Measurements from ENCODE around the gene SDK1.

The SDK1 gene

GRCh38 chr7:3459111-3459510 is 158.1 kb downstream of the SDK1 start:
- no peak for TF ChIP-seq CTCF (IDR thresholded peaks at IDR 0.05; ENCODE audit: control insufficient read depth, extremely low read depth, insufficient read depth)
- no peak overlapping the region for H3K4me3 ChIP-seq (ENCODE audit: low read depth, low read length)
- no peak for DNase-seq (ENCODE audit: low read depth)

- no peak overlapping the region for H3K4me3 ChIP-seq (ENCODE audit: low read depth, low read length)
- no peak for DNase-seq (ENCODE audit: low read depth)
- no peak for TF ChIP-seq CTCF (IDR thresholded peaks at IDR 0.05; ENCODE audit: control insufficient read depth, extremely low read depth, insufficient read depth)
These were observed 160.9 kb downstream of the SDK1 start for GRCh38 chr7:3461923-3462322.

- DNase-seq (ENCODE audit: low read depth) = no peak
- TF ChIP-seq CTCF (IDR thresholded peaks at IDR 0.05; ENCODE audit: control insufficient read depth, extremely low read depth, insufficient read depth) = no peak
- no peak overlapping the region for H3K4me3 ChIP-seq (ENCODE audit: low read depth, low read length)
These were observed 162.6 kb downstream of the SDK1 start for GRCh38 chr7:3463696-3464095.

- DNase-seq (ENCODE audit: low read depth) = no peak
- no peak overlapping the region for H3K4me3 ChIP-seq (ENCODE audit: low read depth, low read length)
- no peak for TF ChIP-seq CTCF (IDR thresholded peaks at IDR 0.05; ENCODE audit: control insufficient read depth, extremely low read depth, insufficient read depth)
These were observed 164.0 kb downstream of the SDK1 start for GRCh38 chr7:3464900-3465622.

- no peak for DNase-seq (ENCODE audit: low read depth)
- no peak for TF ChIP-seq CTCF (IDR thresholded peaks at IDR 0.05; ENCODE audit: control insufficient read depth, extremely low read depth, insufficient read depth)
- no peak overlapping the region for H3K4me3 ChIP-seq (ENCODE audit: low read depth, low read length)
These were observed 165.2 kb downstream of the SDK1 start for GRCh38 chr7:3466261-3466660.

GRCh38 chr7:3469641-3470040 is 168.6 kb downstream of the SDK1 start:
- no peak for TF ChIP-seq CTCF (IDR thresholded peaks at IDR 0.05; ENCODE audit: control insufficient read depth, extremely low read depth, insufficient read depth)
- no peak overlapping the region for H3K4me3 ChIP-seq (ENCODE audit: low read depth, low read length)
- no peak for DNase-seq (ENCODE audit: low read depth)

GRCh38 chr7:3480197-3480596 is 179.1 kb downstream of the SDK1 start:
- DNase-seq (ENCODE audit: low read depth) = no peak
- TF ChIP-seq CTCF (IDR thresholded peaks at IDR 0.05; ENCODE audit: control insufficient read depth, extremely low read depth, insufficient read depth) = no peak
- no peak overlapping the region for H3K4me3 ChIP-seq (ENCODE audit: low read depth, low read length)
